ENCODE results near the gene LRPAP1. TPM values are rescaled to one million over a fixed set of nuclear protein-coding genes. Genes with fewer than 3 reads are reported as not detected.
A peak's percentile ranks its signal among the peaks of the same experiment; 100 is the strongest.

Gene LRPAP1
- polyA plus RNA-seq, 1 of the 3 experiments (the other 2 are of a cell fraction): 209 TPM

GRCh38 chr4:3485011-3485791 is 47.0 kb downstream of the LRPAP1 start:
- H3K4me2 ChIP-seq: no peak overlapping the region
- no peak overlapping the region for H3K4me3 ChIP-seq (ENCODE audit: low read depth in 2 of 2, low read length in 1 of 2)
- WGBS (ENCODE audit: low lambda C conversion rate): 70% methylated on average over 15 of the region's 36 CpGs
- H3K4me1 ChIP-seq (ENCODE audit: control insufficient read depth in 1 of 2, insufficient read depth in 2 of 2, low read depth in 1 of 2, low read length in 1 of 2): peaks cover 0 to 19% of the 10 kb centered on the region in 2 experiments; a peak in 1 of 4 replicates
- ChIA-PET POLR2A (interaction anchor here (0.5 to 1.1 kb wide), 2 partner anchors 11 to 1835 kb away, joined by 3 to 4 read pairs; no protein-coding TSS in a partner anchor), CTCF (interaction anchor here (2.9 kb wide), 1 partner anchor 139 kb away, joined by 12 read pairs; no protein-coding TSS in a partner anchor)
- no peak overlapping the region for H2AFZ ChIP-seq (ENCODE audit: low read depth)
- H3K9me2 ChIP-seq: no peaks in the 10 kb centered on the region
- H4K20me1 ChIP-seq (ENCODE audit: insufficient read depth): no peaks in the 10 kb centered on the region
- DNase-seq: no peak
- H3K79me2 ChIP-seq (ENCODE audit: insufficient read depth): no peaks in the 10 kb centered on the region
- no peaks in the 10 kb centered on the region for H3K9me3 ChIP-seq
- no peaks in the 10 kb centered on the region for H3K36me3 ChIP-seq (replicated peaks in 1 of 2; ENCODE audit: control insufficient read depth in 1 of 2, insufficient read depth in 2 of 2, low read length in 1 of 2)
- no peaks in the 10 kb centered on the region for H3K27me3 ChIP-seq (ENCODE audit: insufficient read depth)
- TF ChIP-seq TCF12 (IDR thresholded peaks at IDR 0.05) (no peak), FOXM1 (IDR thresholded peaks at IDR 0.05; ENCODE audit: low read depth) (no peak), GATA2 (CRISPR knock-in tag; IDR thresholded peaks at IDR 0.05) (no peak), NRF1 (IDR thresholded peaks at IDR 0.05; ENCODE audit: low read depth, low read length) (no peak), CHD2 (IDR thresholded peaks at IDR 0.05; ENCODE audit: low read length, partially characterized antibody) (no peak)
- H3F3A ChIP-seq (replicated peaks; ENCODE audit: insufficient read depth): no peaks in the 10 kb centered on the region
- no peak overlapping the region for H3K9ac ChIP-seq
- H3K27ac ChIP-seq (ENCODE audit: low read depth in 2 of 2, low read length in 1 of 2): no peak overlapping the region

- peak; percentile 70 for DNase-seq
- no peaks in the 10 kb centered on the region for H3K79me2 ChIP-seq (ENCODE audit: insufficient read depth)
- no peak overlapping the region for H2AFZ ChIP-seq (ENCODE audit: low read depth)
- H3K4me1 ChIP-seq (ENCODE audit: control insufficient read depth in 1 of 2, insufficient read depth in 2 of 2, low read depth in 1 of 2, low read length in 1 of 2): peaks cover 0 to 19% of the 10 kb centered on the region in 2 experiments; a peak in 1 of 4 replicates
- 0 out of 4 replicates have a peak overlapping the region, but pooled peaks of 1 of the 2 experiments have one; percentile 17 for H3K4me3 ChIP-seq (ENCODE audit: low read depth in 2 of 2, low read length in 1 of 2)
- WGBS (ENCODE audit: low lambda C conversion rate): 17% methylated on average over 33 of the region's 45 CpGs
- no peaks in the 10 kb centered on the region for H4K20me1 ChIP-seq (ENCODE audit: insufficient read depth)
- H3K27me3 ChIP-seq (ENCODE audit: insufficient read depth): no peaks in the 10 kb centered on the region
- H3K9ac ChIP-seq: no peak overlapping the region
- H3K36me3 ChIP-seq (replicated peaks in 1 of 2; ENCODE audit: control insufficient read depth in 1 of 2, insufficient read depth in 2 of 2, low read length in 1 of 2): no peaks in the 10 kb centered on the region
- H3K9me3 ChIP-seq: no peaks in the 10 kb centered on the region
- ChIA-PET CTCF (interaction anchor here (1.3 to 2.9 kb wide), 2 partner anchors 21 to 138 kb away, joined by 4 to 12 read pairs; partner anchors contain the start of gene DOK7), POLR2A (interaction anchor here (0.7 kb wide), 1 partner anchor 8 kb away, joined by 3 read pairs; no protein-coding TSS in a partner anchor)
- TF ChIP-seq FOXJ3 (CRISPR knock-in tag; IDR thresholded peaks at IDR 0.05) (no peak), MEF2A (IDR thresholded peaks at IDR 0.05; ENCODE audit: borderline replicate concordance, low read depth) (no peak), MAX (IDR thresholded peaks at IDR 0.05; ENCODE audit: low read depth) (peak; percentile 24; the same call in 1 of the 2 replicates)
- H3K27ac ChIP-seq (ENCODE audit: low read depth in 2 of 2, low read length in 1 of 2): no peak overlapping the region
- no peaks in the 10 kb centered on the region for H3K9me2 ChIP-seq
- peak overlapping the region; percentile 50; the same call in 1 of the 2 replicates for H3K4me2 ChIP-seq
- no peaks in the 10 kb centered on the region for H3F3A ChIP-seq (replicated peaks; ENCODE audit: insufficient read depth)
Observed at GRCh38 chr4:3484057-3484973, 47.9 kb downstream of the LRPAP1 start.

Measured in SK-N-SH (cell line).